NCI-H524 (cell line): Measurements from ENCODE around the gene CCDC12.

Source experiments
- DNase-seq, 2 experiments: peaks; one replicate each; lab custom pipeline; 2025; lab: John Stamatoyannopoulos, UW

Gene CCDC12

GRCh38 chr3:46905661-46906451 lies 70.7 kb downstream of the CCDC12 start:
- DNase-seq: no peak

GRCh38 chr3:46905213-46905560 lies 71.4 kb downstream of the CCDC12 start:
- DNase-seq: no peak

GRCh38 chr3:46904303-46905212 lies 72.0 kb downstream of the CCDC12 start:
- DNase-seq: no peak

- no peak for DNase-seq
These were observed 72.9 kb downstream of the CCDC12 start for GRCh38 chr3:46903341-46904302.

GRCh38 chr3:46902188-46902631 lies 74.3 kb downstream of the CCDC12 start:
- no peak for DNase-seq

- no peak for DNase-seq
These were observed 74.9 kb downstream of the CCDC12 start for GRCh38 chr3:46901591-46902187.

GRCh38 chr3:46901061-46901460 lies 75.5 kb downstream of the CCDC12 start:
- DNase-seq: no peak

GRCh38 chr3:46900356-46900755 lies 76.2 kb downstream of the CCDC12 start:
- no peak for DNase-seq

- no peak for DNase-seq
These were observed 76.6 kb downstream of the CCDC12 start for GRCh38 chr3:46900007-46900292.

GRCh38 chr3:46899151-46900006 lies 77.2 kb downstream of the CCDC12 start:
- no peak for DNase-seq

GRCh38 chr3:46898321-46899150 lies 78.0 kb downstream of the CCDC12 start:
- peak in 1 of 2 experiments; percentile 37 for DNase-seq

GRCh38 chr3:46897829-46898320 lies 78.7 kb downstream of the CCDC12 start:
- no peak for DNase-seq

GRCh38 chr3:46897031-46897430 lies 79.5 kb downstream of the CCDC12 start:
- DNase-seq: no peak

GRCh38 chr3:46896386-46896785 lies 80.2 kb downstream of the CCDC12 start:
- DNase-seq: no peak

GRCh38 chr3:46895761-46896160 lies 80.8 kb downstream of the CCDC12 start:
- DNase-seq: no peak

- DNase-seq: peak in 1 of 2 experiments; percentile 40
These were observed 81.3 kb downstream of the CCDC12 start for GRCh38 chr3:46895204-46895660.

- no peak for DNase-seq
These were observed 82.3 kb downstream of the CCDC12 start for GRCh38 chr3:46894256-46894655.

- DNase-seq: no peak
These were observed 82.8 kb downstream of the CCDC12 start for GRCh38 chr3:46893763-46894162.

- no peak for DNase-seq
These were observed 83.3 kb downstream of the CCDC12 start for GRCh38 chr3:46893146-46893748.
